Tongue (tissue), 2 donors: Measurements from ENCODE around the gene IFNA4. TPM values are rescaled to one million over a fixed set of nuclear protein-coding genes. Genes with fewer than 3 reads are reported as not detected.
A peak's percentile ranks its signal among the peaks of the same experiment; 100 is the strongest.
"Not testable (repeated sequence)": the region's sequence is repeated elsewhere in the genome, so short reads cannot be mapped to it uniquely, and the experiment has no call there.

Source experiments
- DNase-seq: peaks from one replicate; pipeline ENCODE4 v3.0.0-alpha.2; 2015
- total RNA-seq: library from RNA; depleted of rRNA; stranded (reverse); fragments of >200 nt; gene quantifications from one replicate; pipeline ENCODE4 v1.2.3, GENCODE V29; 2014

IFNA4 gene
- total RNA-seq = not detected

DNA sequence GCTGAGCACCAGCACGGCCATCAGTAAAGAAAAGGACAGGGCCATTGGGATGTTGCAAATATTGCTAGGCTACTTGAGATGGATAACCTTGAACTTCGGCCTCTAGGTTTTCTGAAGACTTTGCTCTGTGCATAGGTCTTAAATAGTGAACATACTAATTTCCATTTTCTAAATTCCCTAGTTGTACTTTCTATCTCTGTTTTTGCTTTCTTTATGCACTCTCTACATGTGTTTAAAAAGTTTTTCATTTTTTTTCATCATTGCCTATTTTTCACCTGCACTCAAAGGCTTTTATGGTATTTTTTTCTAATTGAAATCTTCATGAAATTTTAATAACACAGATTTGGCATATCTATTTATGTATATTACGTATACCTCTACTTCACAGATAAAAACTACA, at the start of gene IFNA4:
TSS of gene IFNA4 (minus strand) at position 101 of the 400 bp plus-strand sequence. CDS start at position 45, 56 bp downstream.
- not testable (repeated sequence) for DNase-seq

DNA sequence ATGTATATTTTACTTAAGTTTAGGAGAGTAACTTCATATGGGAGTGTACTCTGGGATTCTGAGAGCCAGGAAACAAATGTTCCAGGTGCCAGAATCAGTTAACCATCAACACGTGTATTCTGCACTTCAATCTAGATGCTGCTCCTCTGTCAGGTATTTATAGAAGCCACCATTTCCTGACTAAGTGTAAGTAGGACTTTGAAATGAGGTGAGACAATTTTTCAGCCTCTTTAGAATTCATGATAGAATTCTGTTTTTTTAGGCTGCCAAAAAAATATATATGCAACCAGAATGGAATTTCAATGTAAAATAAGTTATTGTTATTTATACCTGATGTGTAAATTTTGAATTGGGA, 49.0 kb upstream of the IFNA4 start:
- not testable (repeated sequence) for DNase-seq

DNA sequence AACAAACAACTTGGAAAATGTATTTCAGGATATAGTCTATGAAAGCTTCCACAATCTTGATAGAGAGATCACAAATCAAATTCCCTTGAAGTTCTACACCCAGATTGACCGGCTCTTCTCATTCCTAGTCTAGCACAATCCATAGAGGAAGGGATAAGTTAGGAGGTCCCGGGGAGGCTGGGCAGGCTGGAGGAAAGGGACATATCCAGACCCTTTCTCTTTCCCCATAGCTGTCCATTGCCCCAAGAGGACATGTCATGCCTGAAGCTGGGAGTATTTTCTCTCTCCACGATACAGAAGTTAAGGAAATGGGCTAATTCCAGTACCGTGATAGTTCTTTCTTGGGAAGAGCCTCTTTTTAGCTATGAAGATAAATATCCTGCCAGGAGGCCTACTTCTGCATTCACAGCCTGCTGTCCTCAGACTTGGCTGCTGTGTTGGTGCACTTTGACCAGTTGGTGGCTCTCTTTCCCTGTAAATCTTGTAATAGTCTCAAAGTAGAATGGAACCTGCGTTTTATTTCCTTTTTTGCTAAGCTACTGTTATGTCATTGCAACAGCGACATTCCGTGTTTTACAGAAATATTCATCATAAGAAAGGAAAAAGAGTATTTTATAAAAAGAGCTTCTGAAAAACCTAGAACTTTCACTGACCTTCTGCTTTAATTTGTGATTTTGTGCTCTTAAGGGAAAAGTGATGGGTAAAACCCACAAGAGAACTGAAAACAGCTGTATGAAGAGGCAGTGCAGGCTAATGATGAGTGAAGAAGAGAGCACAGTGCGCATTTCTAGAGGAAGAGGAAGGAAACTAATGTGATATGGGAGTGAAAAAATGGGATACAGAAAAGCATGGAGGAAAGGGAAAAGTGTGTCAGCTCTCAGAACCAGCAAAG, 48.3 kb upstream of the IFNA4 start:
- DNase-seq = peak; percentile 44

DNA sequence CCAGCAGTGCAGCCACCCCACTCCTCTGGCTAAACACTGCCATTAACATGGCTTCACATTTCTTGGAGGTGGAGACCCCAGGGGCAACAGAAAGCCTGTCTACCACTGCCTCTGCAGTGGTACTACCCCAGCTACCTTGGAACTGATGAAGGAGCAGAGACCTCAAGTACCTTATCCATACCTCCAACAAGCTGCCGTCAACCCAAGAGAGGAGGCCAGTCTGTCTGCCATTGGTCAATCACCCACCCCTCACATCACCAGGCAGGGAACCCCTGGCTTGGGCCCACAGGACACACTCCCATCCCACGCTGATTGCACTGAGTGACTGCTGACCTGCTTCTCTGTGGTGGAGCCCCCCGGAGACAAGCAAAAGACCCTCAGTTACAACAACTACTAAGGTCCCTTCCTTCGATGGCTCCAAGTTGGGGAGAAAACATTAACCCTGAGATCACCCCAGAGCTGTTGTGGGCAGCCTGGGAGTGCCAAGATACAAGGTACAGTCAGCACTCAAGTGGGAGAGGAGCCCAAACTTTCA, 46.8 kb upstream of the IFNA4 start:
- no peak for DNase-seq

DNA sequence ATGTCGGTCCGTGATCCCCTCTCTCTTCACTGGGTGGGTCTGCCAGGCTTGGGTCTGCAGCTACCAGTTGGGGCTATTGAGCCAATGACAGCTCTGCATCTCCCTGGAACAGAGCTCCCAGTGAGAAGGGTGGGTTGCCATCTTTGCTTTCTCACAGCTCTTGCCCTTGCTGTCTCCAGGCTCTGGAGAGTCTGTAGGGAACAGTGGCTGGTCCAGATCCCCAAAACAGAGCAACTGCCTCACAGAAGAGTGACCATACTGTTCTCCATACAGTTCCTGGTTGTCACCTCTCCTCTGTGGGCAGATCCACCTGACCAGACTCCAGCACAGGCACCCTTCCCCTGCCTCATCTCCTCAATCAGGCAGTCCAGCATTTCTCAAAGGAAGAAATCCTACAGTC, 45.9 kb upstream of the IFNA4 start:
- DNase-seq = no peak

DNA sequence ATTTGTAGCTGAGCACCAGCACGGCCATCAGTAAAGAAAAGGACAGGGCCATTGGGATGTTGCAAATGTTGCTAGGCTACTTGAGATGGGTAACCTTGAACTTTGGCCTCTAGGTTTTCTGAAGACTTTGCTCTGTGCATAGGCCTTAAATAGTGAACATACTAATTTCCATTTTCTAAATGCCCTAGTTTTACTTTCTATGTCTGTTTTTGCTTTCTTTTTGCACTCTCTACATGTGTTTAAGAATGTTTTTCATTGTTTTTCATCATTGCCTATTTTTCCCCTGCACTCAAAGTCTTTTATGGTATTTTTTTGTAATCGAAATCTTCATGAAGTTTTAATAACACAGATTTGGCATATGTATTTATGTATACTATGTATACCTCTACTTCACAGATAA, 40.7 kb upstream of the IFNA4 start, which contains the start of gene IFNA17:
TSS of gene IFNA17 (minus strand) at position 101 of the 400 bp plus-strand sequence. CDS start at position 52, 49 bp downstream.
- DNase-seq = no peak

DNA sequence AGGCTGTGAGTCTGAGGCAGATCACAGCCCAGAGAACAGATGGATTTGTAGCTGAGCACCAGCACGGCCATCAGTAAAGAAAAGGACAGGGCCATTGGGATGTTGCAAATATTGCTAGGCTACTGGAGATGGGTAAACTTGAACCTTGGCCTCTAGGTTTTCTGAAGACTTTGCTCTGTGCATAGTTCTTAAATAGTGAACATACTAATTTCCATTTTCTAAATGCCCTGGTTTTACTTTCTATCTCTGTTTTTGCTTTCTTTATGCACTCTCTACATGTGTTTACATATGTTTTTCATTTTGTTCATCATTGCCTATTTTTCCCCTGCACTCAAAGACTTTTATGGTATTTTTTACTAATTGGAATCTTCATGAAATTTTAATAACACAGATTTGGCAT, 29.8 kb upstream of the IFNA4 start, which contains the start of gene IFNA16:
TSS of gene IFNA16 (minus strand) at position 101 of the 400 bp plus-strand sequence. CDS start at position 95, 6 bp downstream.
- not testable (repeated sequence) for DNase-seq

DNA sequence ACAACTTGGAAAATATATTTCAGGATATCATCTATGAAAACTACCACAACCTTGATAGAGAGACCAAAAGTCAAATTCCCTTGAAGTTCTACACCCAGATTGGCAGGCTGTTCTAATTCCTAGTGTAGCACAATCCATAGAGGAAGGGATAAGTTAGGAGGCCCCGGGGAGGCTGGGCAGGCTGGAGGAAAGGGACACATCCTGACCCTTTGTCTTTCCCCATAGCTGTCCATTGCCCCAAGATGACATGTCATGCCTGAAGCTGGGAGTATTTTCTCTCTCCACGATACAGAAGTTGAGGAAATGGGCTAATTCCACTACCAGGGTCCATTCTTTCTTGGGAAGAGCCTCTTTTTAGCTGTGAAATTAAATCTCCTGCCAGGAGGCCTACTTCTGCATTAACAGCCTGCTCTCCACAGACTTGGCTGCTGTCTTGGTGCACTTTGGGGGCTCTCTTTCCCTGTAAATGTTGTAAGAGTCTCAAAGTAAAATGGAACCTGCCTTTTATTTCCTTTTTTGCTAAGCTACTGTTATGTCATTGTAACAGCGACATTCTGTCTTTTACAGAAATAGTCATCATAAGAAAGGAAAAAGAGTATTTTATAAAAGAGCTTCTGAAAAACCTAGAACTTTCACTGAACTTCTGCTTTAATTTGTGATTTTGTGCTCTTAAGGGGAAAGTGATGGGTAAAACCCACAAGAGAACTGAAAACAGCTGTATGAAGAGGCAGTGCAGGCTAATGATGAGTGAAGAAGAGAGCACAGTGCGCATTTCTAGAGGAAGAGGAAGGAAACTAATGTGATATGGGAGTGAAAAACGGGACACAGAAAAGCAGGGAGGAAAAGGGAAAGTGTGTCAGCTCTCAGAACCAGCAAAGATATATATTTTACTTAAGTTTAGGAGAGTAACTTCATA, 26.3 kb upstream of the IFNA4 start:
- not testable (repeated sequence) for DNase-seq

DNA sequence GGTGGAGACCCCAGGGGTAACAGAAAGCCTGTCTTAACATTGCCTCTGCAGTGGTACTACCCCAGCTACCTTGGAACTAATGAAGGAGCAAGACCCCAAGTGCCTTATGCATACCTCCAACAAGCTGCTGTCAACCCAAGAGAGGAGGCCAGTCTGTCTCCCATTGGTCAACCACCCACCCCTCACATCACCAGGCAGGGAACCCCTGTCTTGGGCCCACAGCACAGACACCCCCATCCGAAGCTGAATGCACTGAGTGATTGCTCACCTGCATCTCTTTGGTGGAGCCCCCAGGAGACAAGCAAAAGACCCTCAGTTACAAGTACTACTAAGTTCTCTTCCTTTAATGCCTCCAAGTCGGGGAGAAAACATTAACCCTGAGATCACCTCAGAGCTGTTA, 24.8 kb upstream of the IFNA4 start:
- not testable (repeated sequence) for DNase-seq

DNA sequence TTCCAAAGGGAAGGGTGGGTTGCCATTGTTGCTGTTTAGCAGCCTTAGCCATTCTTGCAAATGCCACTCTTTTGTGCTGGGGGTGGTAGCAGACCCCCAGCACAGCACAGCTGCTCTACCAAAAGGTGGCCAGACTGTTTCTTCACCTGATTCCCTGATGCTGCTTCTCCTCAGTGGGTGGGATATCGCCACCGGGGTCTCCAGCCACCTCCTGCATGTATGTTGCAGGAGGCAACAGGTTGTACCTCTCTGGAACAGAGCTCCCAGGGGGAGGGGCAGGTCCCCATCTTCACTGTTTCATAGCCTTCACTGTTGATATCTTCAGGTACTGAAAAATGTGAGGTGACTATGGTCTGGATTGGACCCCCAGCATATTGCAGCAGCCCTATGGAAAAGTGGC, 23.4 kb upstream of the IFNA4 start:
- not testable (repeated sequence) for DNase-seq

DNA sequence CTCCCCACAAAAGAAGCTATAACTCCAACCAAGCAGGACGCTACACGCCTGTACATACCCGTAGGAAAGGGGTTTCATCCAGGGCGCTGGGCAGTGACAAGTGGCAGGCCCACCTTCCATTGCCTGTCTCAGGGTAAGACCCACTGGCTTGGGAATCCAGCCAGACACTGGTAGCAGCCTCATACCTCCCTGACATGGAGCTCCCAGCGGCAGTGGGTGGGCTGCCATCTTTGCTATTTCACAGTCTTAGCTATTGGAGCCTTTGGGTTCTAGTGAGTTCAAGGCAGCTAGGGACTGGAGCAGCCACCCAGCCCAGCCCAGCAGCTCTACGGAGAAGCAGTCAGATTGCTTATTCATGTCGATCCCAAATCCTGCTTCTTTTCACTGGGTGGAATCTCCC, 22.9 kb upstream of the IFNA4 start:
- no peak for DNase-seq

DNA sequence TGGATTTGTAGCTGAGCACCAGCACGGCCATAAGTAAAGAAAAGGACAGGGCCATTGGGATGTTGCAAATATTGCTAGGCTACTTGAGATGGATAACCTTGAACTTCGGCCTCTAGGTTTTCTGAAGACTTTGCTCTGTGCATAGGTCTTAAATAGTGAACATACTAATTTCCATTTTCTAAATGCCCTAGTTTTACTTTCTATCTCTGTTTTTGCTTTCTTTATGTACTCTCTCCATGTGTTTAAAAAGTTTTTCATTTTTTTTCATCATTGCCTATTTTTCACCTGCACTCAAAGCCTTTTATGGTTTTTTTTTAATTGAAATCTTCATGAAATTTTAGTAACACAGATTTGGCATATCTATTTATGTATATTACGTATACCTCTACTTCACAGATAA, 19.7 kb upstream of the IFNA4 start, which contains the start of gene IFNA10:
TSS of gene IFNA10 (minus strand) at position 101 of the 400 bp plus-strand sequence. CDS start at position 55, 46 bp downstream.
- DNase-seq = not testable (repeated sequence)

DNA sequence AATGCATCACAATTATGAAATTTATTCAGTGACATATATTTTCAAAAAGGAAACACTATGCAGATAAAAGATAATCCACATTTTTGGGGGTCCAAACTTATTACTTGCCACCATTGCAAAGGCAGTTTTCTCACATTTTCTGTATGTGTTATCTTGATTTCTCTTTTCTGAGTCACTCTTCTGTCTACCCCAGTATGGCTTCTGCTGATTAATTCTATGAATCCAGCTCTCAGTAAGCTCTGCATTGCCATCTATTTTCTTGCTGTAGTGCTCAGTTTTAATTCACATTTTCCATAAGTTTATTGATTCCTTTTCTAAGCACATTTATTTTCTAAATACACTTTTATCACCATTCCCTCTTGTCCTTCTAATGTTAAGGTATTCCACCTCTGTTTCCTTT, 17.8 kb upstream of the IFNA4 start:
- no peak for DNase-seq

DNA sequence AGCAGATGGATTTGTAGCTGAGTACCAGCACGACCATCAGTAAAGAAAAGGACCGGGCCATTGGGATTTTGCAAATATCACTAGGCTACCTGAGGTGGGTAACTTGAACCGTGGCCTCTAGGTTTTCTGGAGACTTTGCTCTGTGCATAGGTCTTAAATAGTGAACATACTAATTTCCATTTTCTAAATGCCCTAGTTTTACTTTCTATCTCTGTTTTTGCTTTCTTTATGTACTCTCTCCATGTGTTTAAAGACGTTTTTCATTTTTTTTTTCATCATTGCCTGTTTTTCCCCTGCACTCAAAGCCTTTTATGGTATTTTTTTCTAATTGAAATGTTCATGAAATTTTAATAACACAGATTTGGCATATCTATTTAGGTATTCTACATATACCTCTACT, 14.7 kb upstream of the IFNA4 start, which contains the start of gene IFNA7:
TSS of gene IFNA7 (minus strand) at position 101 of the 400 bp plus-strand sequence. CDS start at position 61, 40 bp downstream.
- DNase-seq = not testable (repeated sequence)

DNA sequence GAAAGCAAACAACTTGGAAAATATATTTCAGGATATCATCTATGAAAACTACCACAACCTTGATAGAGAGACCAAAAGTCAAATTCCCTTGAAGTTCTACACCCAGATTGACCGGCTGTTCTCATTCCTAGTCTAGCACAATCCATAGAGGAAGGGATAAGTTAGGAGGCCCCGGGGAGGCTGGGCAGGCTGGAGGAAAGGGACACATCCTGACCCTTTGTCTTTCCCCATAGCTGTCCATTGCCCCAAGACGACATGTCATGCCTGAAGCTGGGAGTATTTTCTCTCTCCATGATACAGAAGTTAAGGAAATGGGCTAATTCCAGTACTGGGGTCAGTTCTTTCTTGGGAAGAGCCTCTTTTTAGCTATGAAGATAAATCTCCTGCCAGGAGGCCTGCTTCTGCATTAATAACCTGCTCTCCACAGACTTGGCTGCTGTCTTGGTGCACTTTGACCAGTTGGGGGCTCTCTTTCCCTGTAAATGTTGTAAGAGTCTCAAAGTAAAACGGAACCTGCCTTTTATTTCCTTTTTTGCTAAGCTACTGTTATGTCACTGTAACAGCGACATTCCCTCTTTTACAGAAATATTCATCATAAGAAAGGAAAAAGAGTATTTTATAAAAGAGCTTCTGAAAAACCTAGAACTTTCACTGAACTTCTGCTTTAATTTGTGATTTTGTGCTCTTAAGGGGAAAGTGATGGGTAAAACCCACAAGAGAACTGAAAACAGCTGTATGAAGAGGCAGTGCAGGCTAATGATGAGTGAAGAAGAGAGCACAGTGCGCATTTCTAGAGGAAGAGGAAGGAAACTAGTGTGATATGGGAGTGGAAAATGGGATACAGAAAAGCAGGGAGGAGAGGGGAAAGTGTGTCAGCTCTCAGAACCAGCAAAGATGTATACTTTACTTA, 7.7 kb upstream of the IFNA4 start:
- DNase-seq = peak; percentile 17

DNA sequence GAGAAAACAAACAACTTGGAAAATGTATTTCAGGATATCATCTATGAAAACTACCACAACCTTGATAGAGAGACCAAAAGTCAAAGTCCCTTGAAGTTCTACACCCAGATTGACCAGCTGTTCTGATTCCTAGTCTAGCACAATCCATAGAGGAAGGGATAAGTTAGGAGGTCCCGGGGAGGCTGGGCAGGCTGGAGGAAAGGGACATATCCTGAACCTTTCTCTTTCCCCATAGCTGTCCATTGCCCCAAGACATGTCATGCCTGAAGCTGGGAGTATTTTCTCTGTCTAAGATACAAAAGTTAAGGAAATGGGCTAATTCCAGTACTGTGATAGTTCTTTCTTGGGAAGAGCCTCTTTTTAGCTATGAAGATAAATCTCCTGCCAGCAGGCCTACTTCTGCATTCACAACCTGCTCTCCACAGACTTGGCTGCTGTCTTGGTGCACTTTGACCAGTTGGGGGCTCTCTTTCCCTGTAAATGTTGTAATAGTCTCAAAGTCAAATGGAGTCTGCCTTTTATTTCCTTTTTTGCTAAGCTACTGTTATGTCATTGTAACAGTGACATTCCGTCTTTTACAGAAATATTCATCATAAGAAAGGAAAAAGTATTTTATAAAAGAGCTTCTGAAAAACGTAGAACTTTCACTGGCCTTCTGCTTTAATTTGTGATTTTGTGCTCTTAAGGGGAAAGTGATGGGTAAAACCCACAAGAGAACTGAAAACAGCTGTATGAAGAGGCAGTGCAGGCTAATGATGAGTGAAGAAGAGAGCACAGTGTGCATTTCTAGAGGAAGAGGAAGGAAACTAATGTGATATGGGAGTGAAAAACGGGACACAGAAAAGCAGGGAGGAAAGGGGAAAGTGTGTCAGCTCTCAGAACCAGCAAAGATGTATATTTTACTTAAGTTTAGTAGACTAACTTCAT, 4.3 kb downstream of the IFNA4 start:
- peak; percentile 2 for DNase-seq

DNA sequence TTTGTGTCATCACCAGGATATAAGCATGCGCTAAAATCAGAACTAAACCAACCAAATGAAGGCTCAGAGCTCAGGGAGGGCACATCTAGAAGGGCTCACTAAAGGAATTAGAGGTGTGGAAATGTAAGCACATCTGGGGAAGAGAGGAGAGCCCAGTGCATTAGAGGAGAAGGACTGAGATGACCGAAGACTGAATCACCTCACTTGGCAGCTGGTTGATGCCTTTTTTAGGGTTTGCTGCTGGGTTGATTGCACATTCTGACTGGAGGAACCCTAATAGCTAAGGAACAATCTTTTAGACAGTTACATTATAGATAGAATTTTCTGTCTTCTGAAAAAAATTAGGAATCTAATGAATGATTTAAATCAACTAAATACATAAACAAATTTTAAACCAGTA, 12.7 kb downstream of the IFNA4 start:
- DNase-seq = no peak

DNA sequence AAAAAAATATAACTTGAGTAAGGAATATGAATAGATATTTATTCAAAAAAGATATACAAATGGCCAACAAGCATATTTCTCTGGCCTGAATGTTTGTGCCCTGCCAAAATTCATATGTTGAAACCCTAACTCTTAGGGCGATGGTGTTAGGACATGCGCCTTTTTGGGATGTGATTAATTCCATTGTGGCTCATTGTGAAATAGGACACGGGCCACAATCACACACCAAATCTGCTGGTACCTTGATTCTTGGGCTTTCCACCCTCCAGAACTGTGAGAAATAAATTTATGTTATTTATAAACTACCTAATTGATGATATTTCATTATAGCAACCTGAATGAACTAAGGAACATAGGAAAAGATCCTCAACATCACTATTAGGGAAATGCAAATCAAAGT, 15.2 kb downstream of the IFNA4 start:
- DNase-seq = no peak

DNA sequence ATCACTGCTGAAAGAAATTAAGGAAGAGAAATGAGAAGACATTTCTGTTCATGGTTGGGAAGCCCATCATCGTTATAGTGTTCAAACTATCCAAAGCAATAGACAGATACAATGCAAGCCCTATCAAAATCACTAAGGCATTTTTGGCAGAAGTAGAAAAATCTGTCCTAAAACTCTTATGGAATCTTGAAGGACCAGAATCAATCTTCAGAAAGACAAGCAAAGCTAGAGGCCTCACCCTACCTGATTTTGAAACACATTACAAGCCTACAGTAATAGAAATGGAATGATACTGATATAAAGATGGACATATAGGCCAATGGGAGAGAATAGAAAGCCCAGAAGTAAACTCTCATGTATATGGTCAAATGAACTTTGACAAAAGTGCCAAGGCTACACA, 16.0 kb downstream of the IFNA4 start:
- no peak for DNase-seq

DNA sequence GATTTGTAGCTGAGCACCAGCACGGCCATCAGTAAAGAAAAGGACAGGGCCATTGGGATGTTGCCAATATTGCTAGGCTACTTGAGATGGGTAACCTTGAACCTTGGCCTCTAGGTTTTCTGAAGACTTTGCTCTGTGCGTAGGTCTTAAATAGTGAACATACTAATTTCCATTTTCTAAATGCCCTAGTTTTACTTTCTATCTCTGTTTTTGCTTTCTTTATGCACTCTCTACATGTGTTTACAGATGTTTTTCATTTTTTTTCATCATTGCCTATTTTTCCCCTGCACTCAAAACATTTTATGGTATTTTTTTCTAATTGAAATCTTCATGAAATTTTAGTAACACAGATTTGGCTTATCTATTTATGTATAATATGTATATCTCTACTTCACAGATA, 20.8 kb downstream of the IFNA4 start, which contains the start of gene IFNA21:
TSS of gene IFNA21 (minus strand) at position 101 of the 400 bp plus-strand sequence. CDS start at position 53, 48 bp downstream.
- not testable (repeated sequence) for DNase-seq
